Neuronal stem cell (in vitro differentiated cells): ENCODE results near the gene SLC44A4.
"Not testable (repeated sequence)": the region's sequence is repeated elsewhere in the genome, so short reads cannot be mapped to it uniquely, and the experiment has no call there.

Experiments
- DNase-seq: peaks from one replicate; pipeline ENCODE4 v3.0.0-alpha.2; 2013; ENCODE audit warnings: low spot score
- H2AFZ ChIP-seq: one replicate; pipeline ENCODE4 v1.6.1; 2013; ENCODE audit warnings: mild to moderate bottlenecking, low read length, inconsistent platforms
- H2AK5ac ChIP-seq: 2 replicates; pipeline ENCODE4 v1.6.1; 2013; ENCODE audit warnings: low read depth, mild to moderate bottlenecking, inconsistent platforms, low read length, moderate library complexity, mixed read lengths
- H2BK120ac ChIP-seq: 2 replicates; pipeline ENCODE4 v1.6.1; 2013; ENCODE audit warnings: low read depth, mild to moderate bottlenecking, inconsistent platforms, low read length, moderate library complexity, mixed read lengths
- H2BK12ac ChIP-seq: one replicate; pipeline ENCODE4 v1.6.1; 2013; ENCODE audit warnings: low read length, inconsistent platforms
- H2BK15ac ChIP-seq: 2 replicates; pipeline ENCODE4 v1.6.1; 2013; ENCODE audit warnings: mild to moderate bottlenecking, low read length, inconsistent platforms, mixed read lengths
- H2BK5ac ChIP-seq: one replicate; pipeline ENCODE4 v1.6.1; 2013; ENCODE audit warnings: inconsistent platforms, mild to moderate bottlenecking, low read length, moderate library complexity
- H3K14ac ChIP-seq: one replicate; pipeline ENCODE4 v1.6.1; 2013; ENCODE audit warnings: low read length, inconsistent platforms
- H3K18ac ChIP-seq: 2 replicates; pipeline ENCODE4 v1.6.1; 2013; ENCODE audit warnings: low read length, inconsistent platforms
- H3K23ac ChIP-seq: 2 replicates; pipeline ENCODE4 v1.6.1; 2013; ENCODE audit warnings: low read depth, mild to moderate bottlenecking, mixed read lengths, low read length, inconsistent platforms; ENCODE audit not compliant: poor library complexity
- H3K27ac ChIP-seq: replicated peaks from 3 replicates; pipeline ENCODE4 v1.5.1; 2013; ENCODE audit warnings: low read length, inconsistent platforms
- H3K27me3 ChIP-seq, 3 experiments: 2 replicates each; pipeline ENCODE4 v1.6.1; 2013; ENCODE audit warnings: low read length in 3 of 3, mild to moderate bottlenecking in 2 of 3, inconsistent platforms in 1 of 3, low read depth in 1 of 3, mixed read lengths in 1 of 3, moderate library complexity in 1 of 3; ENCODE audit not compliant: control insufficient read depth in 3 of 3, insufficient read depth in 3 of 3
- H3K36me3 ChIP-seq, 2 donors: replicated peaks in 1 of 2; 2 replicates each; pipeline ENCODE4 v1.6.1; 2013; ENCODE audit warnings: low read length in 2 of 2; ENCODE audit not compliant: control insufficient read depth in 2 of 2, insufficient read depth in 2 of 2
- H3K4ac ChIP-seq: 2 replicates; pipeline ENCODE4 v1.6.1; 2013; ENCODE audit warnings: inconsistent platforms, mild to moderate bottlenecking, low read length, moderate library complexity
- H3K4me1 ChIP-seq, 2 donors: 1 replicate in 1 of 2; 2 replicates in 1 of 2; pipeline ENCODE4 v1.6.1; 2013; ENCODE audit warnings: low read length in 2 of 2, low read depth in 1 of 2; ENCODE audit not compliant: control insufficient read depth in 2 of 2, insufficient read depth in 1 of 2
- H3K4me2 ChIP-seq: one replicate; pipeline ENCODE4 v1.6.1; 2013; ENCODE audit warnings: mild to moderate bottlenecking, low read length, inconsistent platforms; ENCODE audit not compliant: insufficient read depth, poor library complexity, severe bottlenecking
- H3K4me3 ChIP-seq, 2 donors: 2 replicates each; pipeline ENCODE4 v1.5.1; 2013; ENCODE audit warnings: low read length in 2 of 2, mild to moderate bottlenecking in 2 of 2, inconsistent platforms in 1 of 2, moderate library complexity in 1 of 2
- H3K79me1 ChIP-seq: one replicate; pipeline ENCODE4 v1.6.1; 2013; ENCODE audit warnings: low read depth, mild to moderate bottlenecking, inconsistent platforms, low read length, moderate library complexity
- H3K9ac ChIP-seq: one replicate; pipeline ENCODE4 v1.6.1; 2013; ENCODE audit warnings: mild to moderate bottlenecking, low read depth, low read length, inconsistent platforms; ENCODE audit not compliant: poor library complexity
- H3K9me3 ChIP-seq, 2 donors: replicated peaks in 1 of 2; 2 replicates each; pipeline versions ENCODE3 to v1.6.1; 2013; ENCODE audit warnings: low read length in 2 of 2, mild to moderate bottlenecking in 2 of 2, inconsistent platforms in 1 of 2, low read depth in 1 of 2, mixed read lengths in 1 of 2, moderate library complexity in 1 of 2; ENCODE audit not compliant: control insufficient read depth in 2 of 2, insufficient read depth in 1 of 2
- H4K8ac ChIP-seq: one replicate; pipeline ENCODE4 v1.6.1; 2013; ENCODE audit warnings: low read depth, mild to moderate bottlenecking, inconsistent platforms, low read length, moderate library complexity
- H4K91ac ChIP-seq: one replicate; pipeline ENCODE4 v1.6.1; 2013; ENCODE audit warnings: low read length, low read depth, mild to moderate bottlenecking, inconsistent platforms; ENCODE audit not compliant: poor library complexity
- WGBS, 2 donors: extraction: QIAGEN DNeasy Blood & Tissue Kit; methylation state at CpG; one replicate each; pipeline ENCODE4 v1.1.7; 2013; ENCODE audit warnings: missing lambda C conversion rate in 2 of 2, mixed read lengths in 1 of 2; ENCODE audit not compliant: insufficient read length in 2 of 2, insufficient replicate concordance in 1 of 2; ENCODE audit errors: extremely low coverage in 2 of 2; 5-methylcytosine and 5-hydroxymethylcytosine counted together

Gene SLC44A4

DNA sequence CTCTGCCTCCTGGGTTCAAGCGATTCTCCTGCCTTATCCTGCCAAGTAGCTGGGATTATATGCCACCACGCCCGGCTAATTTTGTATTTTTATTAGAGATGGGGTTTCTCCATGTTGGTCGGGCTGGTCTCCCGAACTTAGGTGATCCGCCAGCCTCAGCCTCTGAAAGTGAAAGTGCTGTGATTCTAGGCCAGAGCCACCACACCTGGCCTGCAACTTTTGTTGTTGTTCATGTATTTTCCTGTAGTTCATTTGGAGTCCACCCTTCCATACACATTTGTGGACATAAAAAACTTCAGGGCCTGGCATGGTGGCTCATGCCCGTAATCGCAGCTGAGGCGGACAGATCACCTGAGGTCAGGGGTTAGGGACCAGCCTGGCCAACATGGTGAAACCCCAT, 36.7 kb downstream of the SLC44A4 start:
- Histone ChIP-seq H3K14ac (no peak overlapping the region), H3K27ac (no peak overlapping the region), H3K4me1 (peaks cover 0 to 4% of the 10 kb centered on the region in 2 donors), H2BK5ac (no peak overlapping the region), H3K36me3 (peaks cover 35 to 41% of the 10 kb centered on the region in 2 donors), H4K91ac (no peak overlapping the region), H3K9ac (no peak overlapping the region), H3K4me2 (no peak overlapping the region), H3K18ac (no peak overlapping the region), H4K8ac (no peak overlapping the region), H3K27me3 (no peaks in the 10 kb centered on the region), H3K79me1 (no peaks in the 10 kb centered on the region), H2AK5ac (no peak overlapping the region), H2BK120ac (no peak overlapping the region), H3K9me3 (peaks cover 0 to 3% of the 10 kb centered on the region in 2 donors), H2BK12ac (no peak overlapping the region), H3K4ac (no peak overlapping the region), H2BK15ac (no peak overlapping the region), H3K23ac (no peak overlapping the region), H3K4me3 (no peak overlapping the region), H2AFZ (no peak overlapping the region)
- DNase-seq: no peak
- WGBS, 2 donors: no CpG with 5 or more reads among the region's 9 CpGs

DNA sequence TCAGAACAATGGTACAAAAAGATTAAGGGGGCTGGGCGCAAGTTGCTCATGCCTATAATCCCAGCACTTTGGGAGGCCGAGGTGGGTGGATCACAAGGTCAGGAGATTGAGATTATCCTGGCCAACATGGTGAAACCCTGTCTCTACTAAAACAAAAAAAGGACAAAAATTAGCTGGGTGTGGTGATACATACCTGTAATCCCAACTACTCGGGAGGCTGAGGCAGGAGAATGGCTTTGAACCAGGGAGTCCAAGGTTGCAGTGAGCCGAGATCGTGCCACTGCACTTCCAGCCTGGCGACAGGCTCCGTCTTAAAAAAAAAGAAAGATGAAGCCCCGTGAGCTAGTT, 39.0 kb downstream of the SLC44A4 start:
- H3K9ac ChIP-seq, H2AK5ac ChIP-seq: not testable (repeated sequence)

DNA sequence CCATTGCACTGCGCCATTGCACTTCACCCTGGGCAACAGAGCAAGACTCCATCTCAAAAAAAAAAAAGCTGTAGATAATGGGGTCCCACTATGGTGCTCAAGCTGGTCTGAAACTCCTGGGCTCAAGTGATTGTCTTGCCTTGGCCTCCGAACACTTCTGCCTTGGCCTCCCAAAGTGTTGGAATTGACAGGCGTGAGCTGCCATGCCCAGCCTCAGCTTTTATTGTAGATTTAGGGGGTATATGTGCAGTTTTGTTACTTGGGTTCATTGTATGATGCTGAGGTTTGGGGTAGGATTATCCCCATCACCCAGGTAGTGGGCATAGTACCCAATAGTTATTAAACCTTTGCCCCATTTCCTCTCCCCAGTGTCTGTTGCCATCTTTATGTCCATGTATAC, 39.8 kb downstream of the SLC44A4 start:
- H3K27ac ChIP-seq: no peak overlapping the region
- H3K9me3 ChIP-seq: peaks cover 0 to 3% of the 10 kb centered on the region in 2 donors
- no peak overlapping the region for H2BK5ac ChIP-seq
- no peak overlapping the region for H2BK12ac ChIP-seq
- H3K14ac ChIP-seq: no peak overlapping the region
- no peak overlapping the region for H2AFZ ChIP-seq
- no peak overlapping the region for H3K9ac ChIP-seq
- H3K4me3 ChIP-seq: no peak overlapping the region
- H3K23ac ChIP-seq: no peak overlapping the region
- H2BK15ac ChIP-seq: no peak overlapping the region
- peaks cover 4 to 16% of the 10 kb centered on the region in 2 donors for H3K4me1 ChIP-seq
- no peak for DNase-seq
- H4K91ac ChIP-seq: no peak overlapping the region
- peaks cover 39 to 55% of the 10 kb centered on the region in 2 donors for H3K36me3 ChIP-seq
- no peak overlapping the region for H4K8ac ChIP-seq
- H2AK5ac ChIP-seq: no peak overlapping the region
- no peak overlapping the region for H3K18ac ChIP-seq
- H3K4me2 ChIP-seq: no peak overlapping the region
- H2BK120ac ChIP-seq: no peak overlapping the region
- no peak overlapping the region for H3K4ac ChIP-seq
- no CpG with 5 or more reads among the region's 3 CpGs for WGBS, 2 donors
- H3K27me3 ChIP-seq: no peaks in the 10 kb centered on the region
- peaks cover 8% of the 10 kb centered on the region for H3K79me1 ChIP-seq

More for the DNA sequence above, 39.0 kb downstream of the SLC44A4 start:
- not testable (repeated sequence) for H3K4ac ChIP-seq, H3K27ac ChIP-seq, H3K4me2 ChIP-seq, H4K8ac ChIP-seq, H2BK5ac ChIP-seq, H3K14ac ChIP-seq, H2BK120ac ChIP-seq, H3K4me3 ChIP-seq, H3K9me3 ChIP-seq, H3K79me1 ChIP-seq, DNase-seq, H2BK12ac ChIP-seq, H3K18ac ChIP-seq, H2AFZ ChIP-seq, H2BK15ac ChIP-seq, H3K27me3 ChIP-seq, H4K91ac ChIP-seq, H3K23ac ChIP-seq
- peaks cover 41 to 55% of the 10 kb centered on the region in 2 donors for H3K36me3 ChIP-seq
- no CpG with 5 or more reads among the region's 8 CpGs for WGBS, 2 donors
- H3K4me1 ChIP-seq: peaks cover 4 to 16% of the 10 kb centered on the region in 2 donors

DNA sequence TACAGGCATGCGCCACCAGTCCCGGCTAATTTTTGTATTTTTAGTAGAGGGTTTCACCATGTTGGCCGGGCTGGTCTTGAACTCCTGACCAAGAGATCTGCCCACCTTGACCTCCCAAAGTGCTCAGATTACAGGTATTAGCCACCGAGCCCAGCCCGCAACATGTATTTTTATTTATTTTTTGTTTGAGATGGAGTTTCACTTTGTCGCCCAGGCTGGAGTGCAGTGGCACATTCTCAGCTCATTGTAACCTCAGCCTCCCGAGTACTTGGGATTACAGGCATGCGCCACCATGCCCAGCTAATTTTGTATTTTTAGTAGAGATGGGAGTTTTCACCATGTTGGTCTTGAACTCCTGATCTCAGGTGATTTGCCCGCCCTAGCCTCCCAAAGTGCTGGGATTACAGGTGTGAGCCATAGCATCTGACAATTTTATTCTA, 40.7 kb downstream of the SLC44A4 start:
- not testable (repeated sequence) for H3K9me3 ChIP-seq, H2AK5ac ChIP-seq, H2BK12ac ChIP-seq, H3K18ac ChIP-seq, H3K27me3 ChIP-seq, H4K91ac ChIP-seq, H3K23ac ChIP-seq, H4K8ac ChIP-seq, H2BK120ac ChIP-seq, DNase-seq, H3K27ac ChIP-seq, H2BK5ac ChIP-seq, H2BK15ac ChIP-seq, H3K4ac ChIP-seq, H3K4me2 ChIP-seq, H2AFZ ChIP-seq, H3K9ac ChIP-seq, H3K79me1 ChIP-seq, H3K14ac ChIP-seq
- Histone ChIP-seq H3K4me3 (peak overlapping the region in 1 of 2 donors; percentile 92), H3K36me3 (peaks cover 39 to 55% of the 10 kb centered on the region in 2 donors), H3K4me1 (peaks cover 4 to 16% of the 10 kb centered on the region in 2 donors)
- WGBS, 2 donors: no CpG with 5 or more reads among the region's 9 CpGs
